NCI-H2029 treated with DMSO at 0.1 percent for 48 hours (cell line): ENCODE data around the gene OSBPL9.
"Not testable (repeated sequence)": the region's sequence is repeated elsewhere in the genome, so short reads cannot be mapped to it uniquely, and the experiment has no call there.

ENCODE experiments used
- DNase-seq: peaks from one replicate; lab custom pipeline; 2025; lab: John Stamatoyannopoulos, UW

The OSBPL9 gene

DNA sequence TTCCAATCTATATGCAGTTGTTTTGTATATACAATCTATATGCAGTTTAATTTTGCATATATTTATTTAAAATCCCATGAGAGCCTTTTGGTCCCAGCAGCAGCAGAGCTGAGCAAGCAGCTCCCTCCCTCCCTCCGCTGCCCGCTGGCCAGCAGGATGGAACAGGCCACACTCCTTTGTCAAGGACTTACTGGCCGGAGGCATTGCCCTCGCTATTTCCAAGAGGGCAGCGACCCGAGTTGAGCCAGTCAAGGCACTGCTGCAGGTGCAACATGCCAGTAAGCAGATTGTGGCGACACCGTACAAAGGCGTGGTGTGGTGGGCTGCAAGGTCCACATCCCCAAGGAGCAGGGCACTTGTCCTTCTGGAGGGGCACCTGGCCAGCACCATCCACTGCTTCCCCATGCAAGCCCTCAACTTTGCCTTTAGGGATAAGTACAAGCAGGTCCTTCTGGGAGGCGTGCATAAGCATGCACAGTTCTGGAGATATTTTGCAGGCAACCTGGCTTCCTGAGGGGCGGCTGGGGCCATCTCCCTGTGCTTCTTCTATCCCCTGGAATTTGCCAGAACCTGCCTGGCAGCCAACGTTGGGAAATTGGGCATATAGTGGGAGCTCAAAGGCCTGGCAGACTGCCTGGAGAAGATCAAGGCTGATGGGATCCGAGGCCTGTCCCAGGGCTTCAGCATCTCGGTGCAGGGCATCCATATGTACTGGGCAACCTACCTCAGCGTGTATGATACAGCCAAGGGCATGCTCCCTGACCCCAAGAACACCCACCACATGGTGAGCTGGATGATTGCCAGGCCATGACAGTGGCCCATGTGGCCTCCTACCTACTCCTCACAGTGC, 92.2 kb downstream of the OSBPL9 start:
- no peak for DNase-seq

DNA sequence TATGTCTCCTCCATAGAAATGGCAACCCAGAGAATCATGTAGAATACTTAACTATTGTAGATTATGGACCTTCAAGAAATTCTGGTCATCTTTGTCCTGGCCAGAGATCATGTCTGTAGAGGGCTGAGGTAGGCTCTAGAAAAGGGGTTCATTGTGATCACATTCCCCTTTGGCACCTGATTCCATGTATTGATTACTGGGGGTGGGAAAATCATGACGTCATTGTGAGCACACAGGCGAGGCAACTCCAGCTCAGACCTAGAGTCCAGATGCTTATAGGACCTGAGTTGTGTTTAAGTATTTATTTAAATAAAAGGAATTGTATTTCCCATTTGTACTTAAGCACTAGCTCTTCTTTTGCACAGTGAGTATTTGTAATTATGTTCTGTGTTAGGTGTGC, 93.1 kb downstream of the OSBPL9 start:
- no peak for DNase-seq

DNA sequence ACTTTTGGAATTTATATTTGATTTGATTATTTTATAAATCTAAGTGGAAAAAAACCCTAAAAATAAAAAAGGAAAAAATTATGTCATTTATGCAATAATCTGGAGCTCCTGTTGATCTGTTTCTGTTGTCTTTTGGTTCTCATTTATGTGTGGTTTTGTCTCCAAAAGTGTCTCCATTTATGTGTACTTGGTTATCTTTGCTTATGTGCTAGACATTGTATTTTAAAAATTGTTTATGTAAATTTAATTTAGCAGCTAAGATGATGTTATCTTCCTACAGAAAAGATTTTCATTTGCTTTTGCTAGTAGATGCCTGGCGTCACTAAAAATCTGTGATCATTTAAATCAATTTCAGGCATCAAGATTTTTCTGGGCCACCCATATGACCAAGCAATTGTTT, 95.7 kb downstream of the OSBPL9 start:
- DNase-seq, result no peak

DNA sequence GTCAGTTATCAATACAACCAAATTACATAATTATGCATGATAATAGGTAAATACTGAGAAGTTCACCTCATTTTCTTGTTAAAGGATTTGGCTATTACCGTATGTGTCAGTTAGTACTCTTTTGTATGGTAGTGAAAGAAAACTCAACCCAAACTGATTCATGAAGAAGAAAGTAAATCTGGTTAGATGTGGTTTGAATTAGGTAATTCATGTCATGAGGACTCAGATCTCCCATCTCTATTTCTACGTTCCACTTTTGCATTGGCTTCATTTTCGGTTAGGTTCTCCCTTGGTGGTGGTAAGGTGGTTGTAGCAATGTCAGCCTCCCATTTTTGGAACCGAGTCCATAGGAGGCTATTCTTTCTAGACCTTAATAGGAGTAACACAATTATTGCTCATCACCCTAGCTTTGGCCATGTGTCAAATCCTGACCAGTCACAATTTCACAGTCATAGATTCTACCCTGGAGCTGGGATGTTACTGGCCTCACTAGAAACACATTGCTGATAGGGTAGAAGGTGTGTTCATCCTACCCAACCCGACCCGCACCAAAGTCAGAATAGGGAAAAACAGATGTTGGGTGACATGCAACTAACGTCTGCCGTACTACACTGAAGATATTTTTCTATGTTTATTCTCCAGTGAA, 97.6 kb downstream of the OSBPL9 start:
- DNase-seq, result no peak

DNA sequence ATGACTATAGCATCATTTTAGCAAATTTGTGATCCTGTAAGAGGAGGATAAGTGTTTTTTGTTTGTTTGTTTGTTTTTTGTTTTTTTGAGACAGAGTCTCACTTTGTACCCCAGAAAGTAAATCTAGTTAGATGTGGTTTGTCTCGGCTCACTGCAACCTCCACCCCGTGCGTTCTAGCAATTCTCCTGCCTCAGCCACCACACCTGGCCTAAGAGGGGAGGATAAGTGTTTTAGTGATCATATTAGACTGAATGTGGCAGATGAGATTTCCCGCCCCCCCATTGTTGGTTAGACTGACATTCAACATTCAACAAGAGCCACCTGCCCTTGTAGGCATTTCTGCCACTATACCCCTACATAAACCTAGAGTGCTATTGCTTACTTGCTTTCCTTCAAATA, 98.5 kb downstream of the OSBPL9 start:
- no peak for DNase-seq

DNA sequence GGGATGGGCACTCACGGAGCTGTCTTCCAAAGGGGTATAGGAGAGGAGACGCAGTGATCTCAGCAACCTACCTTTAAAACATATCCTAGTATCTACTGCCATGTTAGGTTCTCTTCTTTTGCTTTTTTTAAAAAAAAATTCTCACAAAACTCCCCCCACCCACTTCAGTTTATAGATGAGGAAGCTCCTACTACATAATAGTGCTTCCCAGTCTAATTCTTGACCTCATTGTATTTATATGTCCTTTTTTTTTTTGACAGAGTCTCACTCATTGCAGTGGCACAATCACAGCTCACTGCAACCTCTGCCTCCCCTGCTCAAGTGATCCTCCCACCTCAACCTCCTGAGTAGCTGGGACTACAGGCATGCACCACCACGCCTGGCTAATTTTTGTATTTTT, 99.9 kb downstream of the OSBPL9 start:
- DNase-seq, result no peak

DNA sequence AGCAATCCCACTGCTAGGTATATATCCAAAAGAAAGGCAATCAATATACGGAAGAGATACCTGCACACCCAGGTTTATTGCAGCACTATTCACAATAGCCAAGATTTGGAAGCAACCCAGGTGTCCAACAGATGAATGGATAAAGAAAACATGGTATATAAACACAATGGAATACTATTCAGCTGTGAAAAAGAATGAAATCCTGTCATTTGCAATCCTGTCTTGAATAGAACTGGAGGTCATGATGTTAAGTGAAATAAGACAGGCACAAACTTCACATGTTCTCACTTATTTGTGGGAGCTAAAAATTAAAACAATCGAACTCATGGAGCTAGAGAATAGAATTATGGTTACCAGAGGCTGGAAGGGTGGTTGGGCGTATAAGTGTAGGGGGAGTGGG, 101.0 kb downstream of the OSBPL9 start:
- DNase-seq, result no peak

DNA sequence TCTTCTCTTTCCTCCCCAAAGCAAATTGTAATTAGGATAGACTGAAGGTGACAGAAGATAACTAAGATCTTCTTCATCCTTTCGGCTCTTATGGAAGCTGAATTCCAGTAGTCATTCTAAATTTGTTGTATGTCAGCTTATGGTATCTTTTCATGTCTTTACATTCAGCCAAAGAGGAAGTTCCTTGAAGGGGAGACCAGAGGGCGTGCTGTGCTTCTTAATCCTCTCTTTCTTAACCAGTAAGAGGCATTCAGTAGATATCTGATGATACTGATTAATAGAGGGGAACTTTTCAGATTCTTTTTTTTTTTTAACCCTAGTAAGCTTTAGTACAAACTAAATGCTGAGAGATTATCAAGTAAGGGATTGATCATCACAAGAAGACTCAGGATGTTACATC, 102.3 kb downstream of the OSBPL9 start:
- no peak for DNase-seq

DNA sequence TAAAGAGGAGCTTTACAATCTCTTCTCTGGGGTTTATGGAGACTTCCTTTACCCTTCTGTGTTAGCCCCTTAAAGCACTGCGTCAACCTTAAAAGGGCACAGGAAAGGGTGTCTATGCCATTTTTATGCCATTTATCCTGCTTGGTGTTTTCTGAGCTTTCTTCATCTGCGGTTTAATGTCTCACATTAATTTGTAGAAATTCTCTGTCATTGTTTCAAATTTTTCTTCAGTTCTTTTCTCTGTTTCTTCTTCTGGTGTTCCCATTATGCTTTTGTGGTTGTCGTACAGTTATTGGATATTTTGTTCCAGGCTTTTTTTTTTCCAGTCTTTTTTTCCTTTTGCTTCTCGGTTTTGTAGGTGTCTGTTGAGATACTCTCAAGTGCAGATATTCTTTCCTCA, 107.9 kb downstream of the OSBPL9 start:
- no peak for DNase-seq

DNA sequence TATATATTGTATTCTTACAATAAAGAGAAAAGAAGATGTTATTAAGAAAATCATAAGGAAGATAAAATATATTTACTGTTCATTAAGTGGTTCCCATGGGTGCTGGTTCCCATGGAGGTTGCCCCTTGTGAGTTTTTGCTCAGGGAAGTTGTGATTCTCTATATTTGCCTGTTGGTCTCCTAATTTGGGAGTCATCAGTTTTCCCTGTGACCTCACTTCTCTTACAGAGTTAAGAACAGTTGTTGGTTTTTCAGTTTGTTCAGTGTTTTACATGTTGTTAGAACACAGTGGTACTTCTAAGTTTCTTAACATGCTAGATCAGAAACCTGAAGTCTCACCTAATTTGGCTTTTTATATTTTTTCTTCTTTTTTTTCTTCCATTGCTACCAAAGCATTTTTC, 109.2 kb downstream of the OSBPL9 start:
- no peak for DNase-seq

DNA sequence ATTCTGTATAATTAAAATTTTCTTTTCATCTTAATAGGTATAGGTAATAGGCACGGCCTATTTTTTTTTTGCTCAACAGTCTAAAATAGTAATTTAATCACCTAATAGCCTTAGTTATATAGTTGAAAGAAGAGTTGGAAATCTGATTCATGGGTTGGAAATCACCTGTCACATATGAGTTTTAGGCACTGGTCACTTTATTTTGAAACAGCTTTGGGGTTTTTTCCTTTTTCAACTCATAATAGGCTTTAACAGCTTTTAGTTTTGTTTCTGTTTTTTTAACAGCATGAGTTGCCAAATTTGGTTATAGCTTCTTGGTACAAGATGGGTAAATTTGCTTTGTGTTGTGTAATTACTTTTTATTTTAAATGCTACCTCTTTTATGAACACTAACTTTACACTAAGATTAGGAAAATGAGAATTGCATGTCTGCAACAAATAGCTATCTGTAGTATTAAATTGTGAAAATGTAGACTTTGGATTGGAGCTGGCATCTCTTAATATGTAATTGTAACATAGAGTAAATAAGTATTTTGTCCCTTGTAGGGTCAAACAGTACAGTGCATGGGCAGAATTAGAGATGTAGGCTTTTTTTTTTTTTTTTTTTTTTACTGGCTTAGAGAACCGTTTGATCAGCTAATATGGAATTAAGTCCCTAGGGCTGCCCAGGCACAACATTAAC, 109.8 kb downstream of the OSBPL9 start:
- DNase-seq, result no peak

DNA sequence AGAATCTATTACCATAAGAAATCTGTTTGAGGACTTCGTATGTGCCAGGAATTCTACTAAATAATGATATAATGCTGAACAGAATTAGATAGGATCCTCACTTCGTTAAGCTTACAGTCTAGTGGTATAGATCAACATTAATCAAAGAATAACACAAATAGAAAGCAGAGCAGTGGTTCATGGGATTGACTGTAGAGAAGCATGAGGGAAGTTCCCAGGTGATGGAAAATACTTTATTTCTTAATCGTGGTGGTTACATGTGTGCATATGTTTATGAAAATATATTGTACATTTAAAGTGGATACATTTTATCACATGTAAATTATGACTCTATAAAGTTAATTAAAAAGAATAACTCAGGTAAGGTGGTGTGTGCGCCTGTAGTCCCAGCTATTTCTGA, 110.5 kb downstream of the OSBPL9 start:
- no peak for DNase-seq

DNA sequence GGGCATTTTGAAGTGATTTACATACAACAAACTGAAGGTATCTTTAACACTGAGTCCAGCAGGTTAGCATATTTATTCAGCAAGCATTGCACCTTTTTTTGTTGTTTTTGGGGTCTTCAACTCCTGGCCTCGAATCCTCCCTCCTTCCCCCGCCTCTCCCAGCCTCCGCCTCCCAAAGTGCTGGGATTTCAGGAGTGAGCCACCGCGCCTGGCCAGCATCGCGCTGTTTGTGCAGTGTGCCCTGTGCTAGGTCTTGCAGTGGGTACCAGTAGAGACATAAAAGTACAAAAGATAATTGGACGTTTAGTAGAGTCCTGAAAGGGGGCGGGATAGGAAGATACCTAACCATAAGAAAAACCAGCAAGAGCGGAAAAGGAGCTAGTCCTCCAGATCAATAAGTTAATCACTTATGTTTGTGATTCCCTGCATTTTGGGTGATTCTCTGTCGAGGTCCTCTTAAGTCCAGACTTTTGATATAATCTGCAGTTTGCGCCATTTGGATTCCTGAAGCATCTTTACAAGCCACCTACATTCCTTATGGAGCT, 111.8 kb downstream of the OSBPL9 start:
- DNase-seq, result no peak

DNA sequence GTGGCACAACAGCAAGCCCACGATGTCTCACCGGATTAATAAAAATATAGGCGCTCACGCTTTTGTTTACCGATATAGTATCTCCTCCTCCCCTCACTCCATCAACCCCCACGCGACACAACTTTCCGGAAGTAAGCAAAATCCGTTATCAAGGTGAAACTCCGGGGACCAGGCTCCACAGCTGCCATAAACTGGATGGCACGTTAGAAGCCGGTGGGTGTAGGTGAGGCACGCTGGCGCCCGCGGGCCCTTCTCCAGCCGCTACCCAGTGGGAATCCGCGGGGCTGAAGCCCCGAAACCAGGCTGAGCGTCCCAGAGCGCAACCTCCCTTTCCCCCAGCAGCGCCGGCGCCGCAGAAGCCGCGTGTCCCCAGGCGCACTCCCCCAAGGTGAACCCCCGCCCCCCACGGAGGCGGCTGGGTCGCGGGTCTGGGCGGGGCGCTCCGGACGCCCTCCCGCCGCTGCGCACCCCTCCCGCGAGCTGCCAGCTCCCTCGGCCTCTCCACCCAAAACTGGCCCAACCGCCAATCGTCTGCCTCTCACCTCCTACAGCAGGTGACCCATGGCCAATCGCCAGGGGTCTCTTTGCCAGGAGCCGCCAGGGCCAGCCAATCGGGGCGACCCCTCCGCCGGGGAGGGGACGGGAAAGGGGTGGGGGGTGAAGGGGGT, 112.4 kb downstream of the OSBPL9 start:
- peak; percentile 95 for DNase-seq

DNA sequence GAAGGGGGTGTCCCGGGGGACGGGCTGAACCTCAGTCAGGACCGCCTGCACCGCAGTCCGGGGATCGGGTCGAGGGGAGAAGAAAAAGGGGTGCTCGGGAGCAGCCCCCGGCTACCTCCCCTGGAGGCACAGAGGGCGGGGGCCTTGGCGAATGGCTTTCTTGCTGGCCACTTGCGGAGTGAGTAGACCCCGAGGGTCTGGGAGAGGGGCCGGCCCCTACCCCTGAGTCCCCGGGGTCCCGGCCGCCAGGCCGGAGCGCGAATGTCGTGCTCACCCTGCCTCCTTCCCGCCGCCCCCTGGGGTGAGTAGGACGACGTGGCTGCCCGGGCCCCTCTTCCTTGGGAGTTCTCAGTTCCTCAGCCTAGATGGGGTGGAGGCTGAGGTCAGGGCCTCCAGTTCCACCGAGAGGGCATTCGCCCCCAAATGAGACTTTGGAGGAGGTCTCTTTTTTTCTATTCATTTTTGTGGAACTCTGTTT, 113.0 kb downstream of the OSBPL9 start:
- no peak for DNase-seq

DNA sequence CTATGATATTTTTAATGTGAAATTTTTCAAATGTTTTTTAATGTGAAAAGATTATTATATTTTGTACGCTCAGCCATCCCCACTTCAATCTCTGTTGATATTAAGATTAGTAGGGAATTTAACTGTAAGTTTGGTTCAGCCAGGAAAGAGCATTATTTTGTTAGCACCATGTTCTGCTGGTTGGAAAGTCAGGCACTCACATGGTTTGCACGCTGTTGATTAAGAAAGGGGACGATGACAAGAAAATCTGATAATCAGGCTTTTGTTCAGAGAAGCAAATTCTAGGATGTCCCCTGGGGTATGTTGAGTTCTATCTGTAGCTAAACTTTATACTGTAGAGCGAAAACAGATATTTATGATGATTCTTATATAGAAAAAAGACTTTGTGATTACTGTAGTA, 115.1 kb downstream of the OSBPL9 start:
- no peak for DNase-seq

DNA sequence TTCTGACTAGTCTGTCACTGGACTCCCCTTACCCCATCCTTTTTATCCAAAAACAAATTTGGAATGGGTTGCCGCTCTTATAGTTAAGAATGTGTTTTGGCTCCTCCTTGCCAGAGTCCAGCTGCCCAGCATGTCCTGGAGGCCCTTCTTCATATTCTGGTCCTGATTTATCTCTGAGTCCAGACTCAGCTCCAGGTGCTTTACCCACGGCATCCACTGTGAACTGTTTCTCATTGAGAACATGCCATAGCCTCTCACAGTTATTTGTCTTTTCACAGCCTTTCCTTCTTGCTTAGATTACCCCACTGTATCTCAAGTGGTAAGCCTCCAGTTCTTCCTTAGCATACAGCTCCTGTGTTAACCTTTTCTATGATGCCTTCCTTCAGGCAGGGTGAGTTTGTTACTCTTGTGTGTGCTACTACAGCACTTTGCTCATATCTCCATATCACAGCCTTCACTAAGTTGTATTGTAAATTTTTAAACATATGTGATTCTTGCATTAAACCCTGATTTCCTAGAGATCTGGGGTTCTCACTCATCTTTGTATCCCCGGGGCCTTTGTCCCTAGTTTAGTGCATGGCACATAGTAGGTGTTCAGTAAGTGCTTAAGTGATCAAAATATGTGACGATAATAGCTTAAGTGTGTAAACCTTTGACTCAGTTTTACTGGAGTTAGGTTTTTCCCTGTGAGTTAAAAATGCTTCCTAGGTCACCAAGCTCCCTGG, 116.0 kb downstream of the OSBPL9 start:
- no peak for DNase-seq

DNA sequence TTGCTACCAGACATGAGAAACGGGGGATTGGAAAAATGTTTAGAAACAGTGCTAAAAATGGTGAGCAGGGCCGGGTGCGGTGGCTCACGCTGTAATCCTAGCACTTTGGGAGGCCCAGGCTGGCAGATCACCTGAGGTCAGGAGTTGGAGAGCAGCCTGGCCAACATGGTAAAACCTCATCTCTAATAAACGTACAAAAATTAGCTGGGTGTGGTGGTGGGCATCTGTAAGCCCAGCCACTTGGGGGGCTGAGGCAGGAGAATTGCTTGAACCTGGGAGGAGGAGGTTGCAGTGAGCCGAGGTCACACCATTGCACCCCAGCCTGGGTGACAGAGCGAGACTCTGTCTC, 116.5 kb downstream of the OSBPL9 start:
- not testable (repeated sequence) for DNase-seq

DNA sequence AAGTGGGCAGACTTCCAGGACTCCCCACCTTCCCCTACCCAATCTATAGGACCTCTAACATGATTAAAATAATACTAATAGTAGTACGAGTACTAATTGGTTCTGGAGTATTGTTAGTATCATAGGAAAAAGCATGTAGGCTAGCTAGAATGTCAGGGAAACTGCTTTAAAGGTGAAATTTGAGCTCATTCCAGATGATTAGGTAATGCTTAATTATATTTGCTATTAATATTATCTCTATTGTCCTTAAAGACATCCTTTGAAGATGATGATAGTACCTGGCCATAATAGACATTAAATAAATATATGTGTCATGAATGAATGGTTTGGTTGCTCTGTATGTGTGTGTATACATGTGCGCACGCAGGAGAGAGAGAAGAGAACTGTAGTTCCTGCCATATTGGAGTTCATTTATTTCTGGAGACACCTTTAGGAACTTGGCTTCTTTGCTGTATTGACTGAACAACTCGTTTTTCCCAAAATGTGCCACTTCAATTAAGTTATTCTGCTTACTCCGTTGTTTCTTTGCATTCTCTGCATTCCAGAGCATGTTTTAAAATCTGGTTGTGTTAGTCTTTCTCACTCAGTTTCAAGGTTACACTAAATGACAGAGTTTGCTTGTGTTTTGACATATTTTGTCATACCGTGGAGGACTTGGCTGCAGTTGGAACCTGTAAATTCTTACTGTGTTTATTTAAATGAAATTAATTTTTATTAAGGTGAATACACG, 117.1 kb downstream of the OSBPL9 start:
- DNase-seq, result no peak

DNA sequence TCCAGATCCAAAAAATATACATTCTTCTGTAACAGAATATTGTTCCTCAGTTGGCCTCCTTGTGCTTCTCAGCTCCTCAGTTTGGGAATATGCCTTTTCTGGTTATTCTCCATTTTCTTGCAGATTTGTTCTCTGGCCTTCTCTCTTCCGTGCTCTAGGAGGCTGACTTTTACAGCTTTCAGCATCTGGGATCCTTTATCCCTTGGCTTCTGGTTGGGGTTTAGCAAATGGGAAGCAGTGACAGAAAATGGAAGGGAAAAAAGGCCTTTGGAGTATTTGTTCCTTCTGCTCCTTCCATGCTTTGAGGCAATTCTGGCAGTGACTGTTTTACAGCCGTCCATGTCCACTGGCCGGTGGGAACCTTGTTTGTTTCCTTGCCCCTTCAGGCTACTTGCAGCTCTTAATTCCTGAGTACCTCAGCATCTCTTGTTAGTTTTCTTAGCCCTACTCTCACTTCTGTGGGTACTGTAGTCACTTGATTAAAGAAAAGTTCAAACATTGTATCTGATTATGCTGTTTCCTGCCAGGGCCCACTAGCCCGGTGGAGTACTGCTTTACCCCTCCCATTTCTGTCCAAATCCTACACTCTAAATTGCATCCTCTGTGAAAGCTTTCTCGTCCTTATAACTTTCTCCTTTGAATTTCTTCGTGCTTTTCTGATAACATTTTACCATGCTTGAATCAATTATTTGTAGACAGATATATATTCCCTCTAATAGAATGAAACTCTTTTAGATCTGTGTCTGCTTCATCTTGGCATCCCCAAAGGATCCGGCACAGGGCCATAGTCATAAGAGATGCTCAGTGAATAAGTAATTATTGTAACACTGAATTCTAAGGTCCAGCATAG, 118.2 kb downstream of the OSBPL9 start:
- DNase-seq, result no peak
